Measurements from ENCODE around the gene TIGIT.
A peak's percentile ranks its signal among the peaks of the same experiment; 100 is the strongest.

The TIGIT gene

DNA sequence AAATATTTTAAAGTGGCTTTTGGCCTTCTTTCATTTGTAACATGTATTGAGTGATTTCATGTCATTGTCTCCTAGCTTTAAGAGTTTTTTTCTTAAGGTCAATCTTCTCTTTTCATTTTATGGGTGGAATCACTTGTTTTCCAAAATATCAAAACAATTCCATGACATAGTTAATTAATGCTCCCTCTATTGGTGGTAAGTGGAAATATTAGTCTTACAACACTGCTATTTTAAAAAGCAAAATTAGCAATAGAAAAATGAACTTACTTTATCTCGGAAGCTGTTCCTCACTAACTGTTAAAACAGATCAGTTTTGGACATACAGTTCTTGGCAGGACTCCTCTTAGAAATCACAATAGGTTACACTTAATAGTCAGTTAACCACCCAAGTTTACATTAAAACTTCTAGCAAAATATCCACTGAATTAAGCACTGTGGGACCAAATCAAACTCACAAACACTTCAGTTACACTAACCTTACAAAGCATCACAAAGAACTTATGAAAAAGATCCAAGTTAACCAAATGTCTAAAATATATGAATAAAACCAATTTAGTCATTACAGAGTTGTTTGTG is 42.4 kb downstream of the TIGIT start:
- TF ChIP-seq POLR2AphosphoS5 (IDR thresholded peaks at IDR 0.05; ENCODE audit: low read depth) (no peak), SPI1 (IDR thresholded peaks at IDR 0.05; ENCODE audit: borderline replicate concordance, low read depth) (no peak), REST (IDR thresholded peaks at IDR 0.05; ENCODE audit: insufficient replicate concordance, low read depth) (no peak), GABPA (IDR thresholded peaks at IDR 0.05; ENCODE audit: low read depth) (no peak)
- TF ChIP-seq, protein P1, sequence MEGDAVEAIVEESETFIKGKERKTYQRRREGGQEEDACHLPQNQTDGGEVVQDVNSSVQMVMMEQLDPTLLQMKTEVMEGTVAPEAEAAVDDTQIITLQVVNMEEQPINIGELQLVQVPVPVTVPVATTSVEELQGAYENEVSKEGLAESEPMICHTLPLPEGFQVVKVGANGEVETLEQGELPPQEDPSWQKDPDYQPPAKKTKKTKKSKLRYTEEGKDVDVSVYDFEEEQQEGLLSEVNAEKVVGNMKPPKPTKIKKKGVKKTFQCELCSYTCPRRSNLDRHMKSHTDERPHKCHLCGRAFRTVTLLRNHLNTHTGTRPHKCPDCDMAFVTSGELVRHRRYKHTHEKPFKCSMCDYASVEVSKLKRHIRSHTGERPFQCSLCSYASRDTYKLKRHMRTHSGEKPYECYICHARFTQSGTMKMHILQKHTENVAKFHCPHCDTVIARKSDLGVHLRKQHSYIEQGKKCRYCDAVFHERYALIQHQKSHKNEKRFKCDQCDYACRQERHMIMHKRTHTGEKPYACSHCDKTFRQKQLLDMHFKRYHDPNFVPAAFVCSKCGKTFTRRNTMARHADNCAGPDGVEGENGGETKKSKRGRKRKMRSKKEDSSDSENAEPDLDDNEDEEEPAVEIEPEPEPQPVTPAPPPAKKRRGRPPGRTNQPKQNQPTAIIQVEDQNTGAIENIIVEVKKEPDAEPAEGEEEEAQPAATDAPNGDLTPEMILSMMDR (IDR thresholded peaks at IDR 0.05; ENCODE audit: insufficient read depth, low read length): peak; percentile 33
- DNase-seq (ENCODE audit: low read depth in 1 of 2, low spot score in 1 of 2): no peak
- H3K27me3 ChIP-seq (ENCODE audit: insufficient read depth, poor library complexity, severe bottlenecking): no peaks in the 10 kb centered on the region
- H3K4me3 ChIP-seq (replicated peaks; ENCODE audit: insufficient read depth, low read length): no peak overlapping the region
- no peak overlapping the region for H3K27ac ChIP-seq (replicated peaks)

DNA sequence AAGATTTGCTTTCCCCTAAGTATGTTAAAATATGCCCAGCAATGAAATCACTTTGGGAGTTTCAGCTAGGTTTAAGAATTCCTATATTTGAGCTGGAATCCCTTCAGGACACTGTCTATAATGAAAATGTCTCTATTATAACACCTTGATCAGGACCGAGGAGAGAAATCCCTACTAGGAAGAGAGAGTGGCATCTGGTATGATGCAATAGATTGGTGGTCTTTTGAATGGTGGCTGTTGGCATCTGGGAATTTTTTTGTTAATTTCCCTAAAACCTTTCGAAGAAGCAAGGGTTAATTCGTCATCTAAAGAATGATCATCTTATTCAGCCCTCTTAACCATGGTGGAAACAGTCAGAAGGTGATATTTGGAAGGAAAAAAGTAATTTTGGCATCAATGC is 43.0 kb downstream of the TIGIT start:
- DNase-seq (ENCODE audit: low read depth in 1 of 2, low spot score in 1 of 2): no peak
- TF ChIP-seq SPI1 (IDR thresholded peaks at IDR 0.05; ENCODE audit: borderline replicate concordance, low read depth): no peak
- no peak for TF ChIP-seq REST (IDR thresholded peaks at IDR 0.05; ENCODE audit: insufficient replicate concordance, low read depth)
- TF ChIP-seq, protein P1 (IDR thresholded peaks at IDR 0.05; ENCODE audit: insufficient read depth, low read length): no peak
- no peak for TF ChIP-seq GABPA (IDR thresholded peaks at IDR 0.05; ENCODE audit: low read depth)
- no peak for TF ChIP-seq POLR2AphosphoS5 (IDR thresholded peaks at IDR 0.05; ENCODE audit: low read depth)
- Histone ChIP-seq H3K27me3 (ENCODE audit: insufficient read depth, poor library complexity, severe bottlenecking) (no peaks in the 10 kb centered on the region), H3K4me3 (replicated peaks; ENCODE audit: insufficient read depth, low read length) (no peak overlapping the region), H3K27ac (replicated peaks) (no peak overlapping the region)

DNA sequence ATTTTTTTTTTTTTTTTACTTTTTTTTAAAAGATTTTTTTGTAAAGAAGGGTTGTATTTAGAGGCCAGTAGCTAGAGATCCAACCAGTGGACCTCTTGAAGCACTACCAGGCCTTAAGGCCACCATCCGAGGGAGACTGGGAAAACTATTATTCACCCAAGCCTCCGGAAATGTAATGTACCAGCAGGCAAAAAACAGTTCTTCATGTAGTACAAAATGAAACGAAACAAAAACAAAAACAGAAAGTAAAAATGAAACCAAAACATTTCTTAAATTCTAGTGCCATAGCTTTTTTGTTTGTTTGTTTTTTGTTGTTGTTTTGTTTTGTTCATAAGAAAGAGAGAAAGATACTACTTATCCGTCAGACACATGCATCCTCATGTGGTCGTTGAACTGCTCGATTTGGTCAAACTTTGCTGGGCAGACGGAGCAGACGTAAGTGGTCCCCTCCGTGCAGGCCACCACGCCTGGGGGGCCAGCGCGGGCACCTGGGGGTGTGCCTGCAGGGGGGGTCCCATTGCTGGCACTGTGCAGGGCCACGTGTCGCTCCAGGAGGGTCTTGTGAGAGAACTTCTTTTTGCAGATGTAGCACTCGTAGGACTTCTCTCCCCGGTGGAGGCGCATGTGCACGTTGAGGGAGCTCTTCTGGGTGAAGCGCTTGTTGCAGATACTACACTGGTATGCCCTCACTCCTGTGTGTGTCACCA is 45.0 kb downstream of the TIGIT start:
- no peaks in the 10 kb centered on the region for H3K27me3 ChIP-seq (ENCODE audit: insufficient read depth, poor library complexity, severe bottlenecking)
- DNase-seq (ENCODE audit: low read depth in 1 of 2, low spot score in 1 of 2): no peak
- H3K27ac ChIP-seq (replicated peaks): no peak overlapping the region
- TF ChIP-seq, protein P1 (IDR thresholded peaks at IDR 0.05; ENCODE audit: insufficient read depth, low read length): no peak
- TF ChIP-seq POLR2AphosphoS5 (IDR thresholded peaks at IDR 0.05; ENCODE audit: low read depth): no peak
- TF ChIP-seq GABPA (IDR thresholded peaks at IDR 0.05; ENCODE audit: low read depth): no peak
- no peak for TF ChIP-seq REST (IDR thresholded peaks at IDR 0.05; ENCODE audit: insufficient replicate concordance, low read depth)
- no peak for TF ChIP-seq SPI1 (IDR thresholded peaks at IDR 0.05; ENCODE audit: borderline replicate concordance, low read depth)
- H3K4me3 ChIP-seq (replicated peaks; ENCODE audit: insufficient read depth, low read length): no peak overlapping the region

Measured in HL-60 (cell line).